HG03457 (cell line): ENCODE results near the gene APOBEC3A.

Source experiments
- ATAC-seq: cut with Tn5 transposase; IDR thresholded peaks from one replicate; pipeline ENCODE4 v1.9.1; 2021; ENCODE audit warnings: moderate number of reproducible peaks; ENCODE audit not compliant: unreplicated experiment

The APOBEC3A gene

GRCh38 chr22:38957046-38957770 is at the start of gene APOBEC3A:
Gene APOBEC3A (plus strand): TSS chr22:38957609. CDS start chr22:38957692, 83 bp downstream.
- no peak for ATAC-seq

DNA sequence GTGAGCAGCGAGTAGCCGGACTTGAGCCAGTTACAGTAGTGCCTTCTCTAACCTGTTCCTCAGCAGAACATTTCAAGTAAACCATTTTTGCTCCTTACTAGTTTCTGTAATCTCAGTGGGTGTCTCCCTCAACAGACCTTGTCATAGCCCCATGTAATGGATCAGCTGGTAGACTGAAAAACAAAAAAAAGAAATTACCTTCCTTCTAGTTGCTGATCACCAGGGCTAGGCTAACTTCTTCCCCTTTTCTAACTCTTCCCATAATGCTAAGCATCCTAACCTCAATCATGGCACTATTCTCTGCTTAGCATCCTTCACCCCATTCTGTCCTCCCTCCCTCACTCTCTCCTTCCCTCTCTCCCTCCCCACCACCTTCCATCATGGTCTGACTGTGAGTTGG is 49.6 kb upstream of the APOBEC3A start:
- ATAC-seq = no peak

- ATAC-seq = no peak
These were observed 46.0 kb upstream of the APOBEC3A start for GRCh38 chr22:38911434-38911833.

GRCh38 chr22:38919631-38920190 is 37.7 kb upstream of the APOBEC3A start:
- ATAC-seq = no peak

- ATAC-seq = no peak
These were observed 36.3 kb upstream of the APOBEC3A start for GRCh38 chr22:38921120-38921519.

- no peak for ATAC-seq
These were observed 35.6 kb upstream of the APOBEC3A start for GRCh38 chr22:38921806-38922205.

GRCh38 chr22:38923463-38924346 is 33.7 kb upstream of the APOBEC3A start:
- no peak for ATAC-seq

DNA sequence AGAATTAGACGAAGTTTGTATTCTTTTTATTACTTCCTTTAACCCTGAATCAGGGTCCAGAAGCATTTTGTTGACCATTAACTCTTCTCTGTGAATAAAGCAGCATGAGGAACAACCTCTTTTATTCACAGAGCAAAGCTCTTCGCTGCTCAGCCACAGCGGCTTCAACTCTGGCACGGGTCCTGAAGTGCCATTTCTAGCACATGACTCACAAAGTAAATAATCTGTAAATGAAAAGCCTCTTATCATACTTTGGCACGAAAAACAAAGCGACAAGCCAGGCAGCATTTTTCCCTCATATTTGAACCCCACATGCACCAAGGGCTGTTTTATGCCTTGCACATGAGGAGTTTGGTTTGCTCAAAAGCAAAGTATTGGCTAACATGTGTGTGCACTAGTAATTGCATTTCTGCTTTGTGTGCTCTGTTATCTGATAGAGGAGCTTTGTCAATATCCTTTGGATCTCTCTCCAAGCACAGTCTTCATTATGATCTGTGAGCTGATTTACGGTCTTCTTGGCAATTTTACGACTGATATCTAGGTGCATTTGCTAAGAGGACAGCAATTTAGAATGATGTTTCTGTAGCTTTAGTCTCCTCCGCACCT is 33.0 kb upstream of the APOBEC3A start:
- no peak for ATAC-seq

GRCh38 chr22:38925571-38926041 is 31.8 kb upstream of the APOBEC3A start:
- ATAC-seq = no peak

GRCh38 chr22:38927033-38927781 is 30.2 kb upstream of the APOBEC3A start:
- ATAC-seq = no peak

DNA sequence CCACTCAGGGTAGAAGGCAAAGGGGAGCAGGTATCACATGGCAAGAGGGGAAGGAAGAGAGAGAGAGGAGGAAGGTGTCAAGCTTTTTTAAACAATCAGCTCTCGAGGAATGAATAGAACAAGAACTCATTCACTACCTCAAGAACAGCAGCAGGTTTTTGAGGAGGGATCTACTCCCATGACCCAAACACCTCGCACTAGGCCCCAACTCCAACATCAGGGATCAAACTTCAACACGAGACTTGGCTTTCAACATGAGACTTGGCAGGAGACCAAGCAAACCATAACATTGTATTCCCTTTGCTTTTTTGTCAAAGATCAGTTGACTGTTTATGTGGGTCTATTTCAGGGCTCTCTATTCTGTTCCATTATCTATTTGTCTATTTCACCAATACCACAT is 26.9 kb upstream of the APOBEC3A start:
- ATAC-seq = no peak

- ATAC-seq = no peak
These were observed 22.4 kb upstream of the APOBEC3A start for GRCh38 chr22:38935023-38935422.

DNA sequence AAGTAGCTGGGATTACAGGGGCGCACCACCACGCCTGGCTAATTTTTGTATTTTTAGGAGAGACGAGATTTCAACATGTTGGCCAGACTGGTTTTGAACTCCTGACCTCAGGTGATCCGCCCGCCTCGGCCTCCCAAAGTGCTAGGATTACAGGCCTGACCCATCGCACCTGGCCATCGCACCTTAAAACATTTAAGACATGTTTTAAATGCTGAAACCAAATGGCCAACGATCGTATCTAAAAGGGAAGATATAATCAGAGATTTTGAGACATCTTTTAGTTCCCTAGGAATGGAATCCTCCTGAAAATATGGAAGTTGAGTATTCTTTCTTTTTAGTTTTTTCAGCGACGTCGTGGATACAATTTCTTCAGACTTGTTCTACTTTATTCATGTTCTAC is 21.8 kb upstream of the APOBEC3A start:
- no peak for ATAC-seq

DNA sequence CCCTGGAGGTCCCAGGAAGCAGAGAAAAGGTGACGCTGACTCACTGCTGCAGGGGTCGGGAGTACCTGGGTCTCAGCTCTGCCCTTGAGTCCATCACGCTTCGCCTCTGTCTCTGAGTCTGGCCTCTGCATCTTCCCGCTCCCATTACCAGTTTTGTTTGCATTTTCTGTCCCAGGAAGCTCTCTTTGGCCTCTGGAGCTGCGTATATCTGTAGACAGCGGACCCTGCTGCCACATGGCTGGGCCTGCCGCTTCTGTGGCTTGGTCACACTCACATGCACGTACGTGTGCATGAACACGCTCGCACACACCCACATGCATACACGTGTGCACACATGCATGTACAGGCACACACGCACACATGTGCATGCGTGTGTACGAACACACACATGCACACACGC is 20.8 kb upstream of the APOBEC3A start:
- no peak for ATAC-seq

DNA sequence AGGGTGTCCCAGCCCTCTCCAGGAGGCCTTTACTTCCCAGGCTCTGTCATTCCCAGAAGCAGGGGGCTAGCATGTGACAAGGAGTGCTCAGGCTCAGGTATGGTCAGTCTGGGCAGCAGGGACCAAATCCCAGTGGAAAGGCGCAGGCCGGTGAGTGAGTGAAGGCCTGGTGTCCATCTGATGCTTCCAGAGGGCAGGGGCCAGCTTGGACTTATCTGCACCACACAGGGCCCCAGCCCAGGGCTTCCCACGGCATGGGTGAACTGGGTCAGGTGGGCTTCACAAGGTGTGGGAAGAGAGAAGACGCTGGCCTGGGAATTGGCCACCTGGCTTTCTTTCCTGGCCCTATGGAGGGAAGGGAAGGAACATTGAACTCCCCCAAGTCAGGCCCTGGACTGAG is 20.4 kb upstream of the APOBEC3A start:
- no peak for ATAC-seq

- no peak for ATAC-seq
These were observed 19.9 kb upstream of the APOBEC3A start for GRCh38 chr22:38937541-38937940.

DNA sequence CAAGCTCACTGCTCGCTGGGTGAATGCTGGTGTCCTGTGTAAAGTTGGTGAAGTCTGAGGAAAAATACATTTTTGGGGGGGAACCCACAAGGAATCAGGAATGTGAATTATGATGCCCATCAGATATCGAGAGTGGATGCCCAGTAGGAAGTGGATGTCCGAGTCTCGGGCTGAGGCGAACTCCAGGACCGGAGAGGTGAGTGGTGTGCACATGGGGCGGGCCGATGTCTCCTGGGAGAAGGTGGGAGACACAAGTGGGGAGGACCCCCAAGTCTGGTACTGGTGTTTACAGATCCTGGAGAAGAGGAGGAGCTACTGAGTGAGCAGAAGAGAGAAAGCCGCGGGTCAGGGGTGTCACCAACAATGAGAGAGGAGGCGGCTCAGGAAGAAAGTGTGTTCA is 19.2 kb upstream of the APOBEC3A start:
- no peak for ATAC-seq

DNA sequence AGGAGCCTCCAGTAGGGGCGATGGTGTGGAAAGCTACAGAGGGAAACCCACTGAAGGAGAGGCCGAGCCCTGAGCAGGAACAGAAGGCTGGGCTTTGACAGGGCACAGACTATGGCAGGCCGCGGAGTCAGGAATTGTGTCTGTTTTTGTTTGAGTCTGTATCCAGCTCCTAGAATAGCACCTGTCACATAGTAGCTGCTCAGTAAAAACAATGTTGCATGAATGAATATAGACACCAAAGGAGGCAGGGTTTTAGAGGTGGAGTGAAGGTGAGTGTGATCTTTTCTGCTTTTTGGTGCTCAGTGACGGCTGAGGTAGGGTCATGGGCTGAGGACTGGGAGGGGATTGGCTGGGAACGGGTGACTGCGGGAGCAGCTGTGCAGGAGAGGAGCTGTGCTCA is 18.5 kb upstream of the APOBEC3A start:
- no peak for ATAC-seq

- ATAC-seq = no peak
These were observed 16.5 kb upstream of the APOBEC3A start for GRCh38 chr22:38940811-38941384.

DNA sequence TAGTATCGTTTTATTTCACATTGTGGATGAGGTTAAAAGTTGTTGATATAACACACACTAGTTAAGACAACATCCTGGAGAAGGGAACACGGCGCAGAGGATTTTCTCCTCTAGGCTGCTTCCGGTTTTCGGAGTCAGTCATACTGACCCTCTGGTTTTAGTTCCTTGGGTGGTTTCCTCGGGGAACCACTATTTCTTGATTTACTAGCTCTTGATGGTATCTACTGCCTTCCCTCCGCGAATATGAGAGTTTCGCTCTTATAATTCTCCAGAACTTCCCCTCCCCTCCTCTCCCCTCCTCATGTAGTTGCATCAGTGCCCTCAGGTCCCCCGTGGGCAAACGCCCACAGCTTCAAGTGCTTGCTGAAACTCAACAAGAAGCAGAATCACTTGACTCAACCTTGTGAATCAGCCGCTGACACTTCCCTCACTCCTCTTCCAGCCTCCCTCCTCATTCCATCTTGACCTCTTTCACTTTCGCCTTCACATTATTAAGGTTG is 15.9 kb upstream of the APOBEC3A start:
- peak; percentile 50 for ATAC-seq
